Epithelial cell of proximal tubule (primary cell): ENCODE data around the gene DNAJC18. TPM values are rescaled to one million over a fixed set of nuclear protein-coding genes. Genes with fewer than 3 reads are reported as not detected.

Source experiments
- DNase-seq: peaks from one replicate; pipeline ENCODE4 v3.0.0-alpha.2; 2011; ENCODE audit warnings: low read depth
- H3K4me3 ChIP-seq: 2 replicates; pipeline ENCODE4 v1.5.1; 2011; ENCODE audit warnings: low read depth, mild to moderate bottlenecking, low read length
- CTCF ChIP-seq: conservative IDR thresholded peaks from 2 replicates; pipeline ENCODE4 v1.5.1; 2012; ENCODE audit warnings: low read depth, mild to moderate bottlenecking, low read length
- total RNA-seq: library from RNA; depleted of rRNA; stranded (reverse); fragments of >200 nt; gene quantifications from 2 replicates; pipeline ENCODE4 v1.2.3, GENCODE V29; 2015

DNAJC18 gene
- total RNA-seq, 1 donor from 2014 or later = 5.9 TPM

GRCh38 chr5:139360384-139360783 lies 78.9 kb downstream of the DNAJC18 start:
- H3K4me3 ChIP-seq = no peak overlapping the region
- DNase-seq = no peak
- TF ChIP-seq CTCF = no peak

Other genes with a start within 250 kb of the DNAJC18 start
- 29.3 and 32.3 TPM in 2 replicates for gene SIL1, start 241.2 kb downstream of the DNAJC18 start, total RNA-seq
- 175 and 183 TPM in 2 replicates for gene MATR3, start 145.8 kb downstream of the DNAJC18 start, total RNA-seq
- 54.0 and 77.6 TPM in 2 replicates for gene PAIP2, start 97.7 kb downstream of the DNAJC18 start, total RNA-seq
- gene SLC23A1, start 56.2 kb downstream of the DNAJC18 start, total RNA-seq = 0.07 TPM in 1 of 2 replicates, not detected in the other
- gene MZB1, start 49.6 kb downstream of the DNAJC18 start, total RNA-seq = not detected in 2 replicates
- 2.7 and 3.1 TPM in 2 replicates for gene PROB1, start 44.4 kb downstream of the DNAJC18 start, total RNA-seq
- gene SPATA24, start 35.4 kb downstream of the DNAJC18 start, total RNA-seq = 2.2 and 5.3 TPM in 2 replicates
- gene ECSCR, start 23.2 kb upstream of the DNAJC18 start, total RNA-seq = 0.12 and 0.65 TPM in 2 replicates
- not detected in 2 replicates for gene SMIM33, start 31.5 kb upstream of the DNAJC18 start, total RNA-seq
- gene STING1, start 43.2 kb upstream of the DNAJC18 start, total RNA-seq = 17.0 and 18.9 TPM in 2 replicates
- 159 and 205 TPM in 2 replicates for gene UBE2D2, start 121.8 kb upstream of the DNAJC18 start, total RNA-seq
- 45.0 and 56.4 TPM in 2 replicates for gene CXXC5, start 208.8 kb upstream of the DNAJC18 start, total RNA-seq